Measurements from ENCODE around the gene COA7. TPM values are rescaled to one million over a fixed set of nuclear protein-coding genes. Genes with fewer than 3 reads are reported as not detected.
"Not testable (repeated sequence)": the region's sequence is repeated elsewhere in the genome, so short reads cannot be mapped to it uniquely, and the experiment has no call there.

The COA7 gene
- total and polyA plus RNA-seq, 2 of the 8 experiments (the other 6 are each of a cell fraction or from before 2014, with no cell fraction given) = 23.2 to 61.8 TPM

- DNase-seq (ENCODE audit: low read depth in 1 of 2, low spot score in 2 of 2) (peak in 1 of 2 experiments; percentile 83), FAIRE-seq (peak; percentile 13)
- H4K20me1 ChIP-seq (replicated peaks in 1 of 2; ENCODE audit: control insufficient read depth in 1 of 2, insufficient read depth in 2 of 2, low read length in 2 of 2) = peaks cover 4 to 11% of the 10 kb centered on the region in 2 experiments
- H2BK12ac ChIP-seq (ENCODE audit: low read depth, low read length); H3K4ac ChIP-seq (replicated peaks; ENCODE audit: insufficient read length, low read depth, low read length); H2AK5ac ChIP-seq (ENCODE audit: low read depth, low read length); H3K4me3 ChIP-seq (ENCODE audit: extremely low read depth in 1 of 4, insufficient read depth in 2 of 4, low read depth in 3 of 4, low read length in 4 of 4); H2BK20ac ChIP-seq (ENCODE audit: low read length); H3K4me2 ChIP-seq (ENCODE audit: insufficient read depth in 1 of 2, low read depth in 2 of 2, low read length in 2 of 2); H2AFZ ChIP-seq (ENCODE audit: low read length); H3K79me2 ChIP-seq (ENCODE audit: control insufficient read depth in 1 of 2, insufficient read depth in 2 of 2, low read length in 2 of 2); H3K27me3 ChIP-seq (replicated peaks in 1 of 4; ENCODE audit: control insufficient read depth in 3 of 4, extremely low read depth in 1 of 4, insufficient read depth in 3 of 4, low read length in 3 of 4); H3K23me2 ChIP-seq (ENCODE audit: low read depth, low read length); H4K8ac ChIP-seq (ENCODE audit: extremely low read depth, insufficient read depth, low read length); H3K9ac ChIP-seq (replicated peaks in 1 of 4; ENCODE audit: extremely low read depth in 1 of 4, low read depth in 3 of 4, low read length in 3 of 4); H3K18ac ChIP-seq (ENCODE audit: extremely low read depth, low read length); H2BK15ac ChIP-seq (ENCODE audit: low read length); H4K91ac ChIP-seq (replicated peaks; ENCODE audit: insufficient read length, low read length); H3K79me1 ChIP-seq (ENCODE audit: low read depth, low read length); H2BK5ac ChIP-seq (ENCODE audit: low read depth, low read length); H4K5ac ChIP-seq (ENCODE audit: insufficient read length, low read depth, low read length); H3K9me3 ChIP-seq (ENCODE audit: insufficient read depth in 2 of 2, low read depth in 1 of 2, low read length in 1 of 2); H2BK120ac ChIP-seq (replicated peaks; ENCODE audit: low read depth, low read length); H3K23ac ChIP-seq (ENCODE audit: insufficient read length); H3K14ac ChIP-seq (ENCODE audit: insufficient read length); H3K4me1 ChIP-seq (replicated peaks in 1 of 4; ENCODE audit: control insufficient read depth in 3 of 4, insufficient read depth in 4 of 4, low read length in 3 of 4); H3K56ac ChIP-seq (replicated peaks; ENCODE audit: insufficient read length, low read depth, low read length); H3K27ac ChIP-seq (ENCODE audit: low read depth, low read length): not testable (repeated sequence)
- ChIA-PET CTCF (ENCODE audit: partially characterized antibody) (interaction anchor here (0.6 to 2.4 kb wide), 34 partner anchors 9 to 720 kb away, joined by 3 to 14 read pairs (median 4); partner anchors contain the start of genes ORC1 and PRPF38A), POLR2A (ENCODE audit: partially characterized antibody) (interaction anchor here (0.6 to 3.3 kb wide), 9 partner anchors 8 to 335 kb away, joined by 3 to 14 read pairs (median 3); partner anchors contain the start of genes ORC1 and PRPF38A)
- WGBS, 2 experiments (ENCODE audit: extremely low coverage in 1 of 2, insufficient coverage in 1 of 2, insufficient read length in 1 of 2, insufficient replicate concordance in 2 of 2, low coverage in 1 of 2, low lambda C conversion rate in 2 of 2, missing lambda C conversion rate in 1 of 2) = 61% methylated on average over 15 of the region's 17 CpGs; no CpG with 5 or more reads in 1 of the 2 experiments
- TF ChIP-seq ATF2 (IDR thresholded peaks at IDR 0.05; ENCODE audit: low read length) (peak; percentile 60; the same call in 1 of the 2 replicates), CEBPB (IDR thresholded peaks at IDR 0.05; ENCODE audit: low read depth, low read length) (peak; percentile 64; the same call in 1 of the 2 replicates), RAD21 (IDR thresholded peaks at IDR 0.05 in 1 of 2, conservative IDR thresholded peaks at IDR 0.05 in 1 of 2; ENCODE audit: low read depth in 2 of 2, low read length in 2 of 2) (peak; percentile 89 to 90), SIN3A (conservative IDR thresholded peaks at IDR 0.05 in 1 of 2, IDR thresholded peaks at IDR 0.05 in 1 of 2; ENCODE audit: low read depth in 1 of 2, low read length in 2 of 2) (0 out of 4 replicates have a peak, but pooled peaks of 1 of the 2 experiments have one; percentile 51), CREB1 (IDR thresholded peaks at IDR 0.05) (peak; percentile 31; the same call in 1 of the 2 replicates)
- TF ChIP-seq, protein P1, sequence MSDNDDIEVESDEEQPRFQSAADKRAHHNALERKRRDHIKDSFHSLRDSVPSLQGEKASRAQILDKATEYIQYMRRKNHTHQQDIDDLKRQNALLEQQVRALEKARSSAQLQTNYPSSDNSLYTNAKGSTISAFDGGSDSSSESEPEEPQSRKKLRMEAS (IDR thresholded peaks at IDR 0.05) = 0 out of 2 replicates have a peak, but pooled peaks have one; percentile 9
- TF ChIP-seq, protein P2, sequence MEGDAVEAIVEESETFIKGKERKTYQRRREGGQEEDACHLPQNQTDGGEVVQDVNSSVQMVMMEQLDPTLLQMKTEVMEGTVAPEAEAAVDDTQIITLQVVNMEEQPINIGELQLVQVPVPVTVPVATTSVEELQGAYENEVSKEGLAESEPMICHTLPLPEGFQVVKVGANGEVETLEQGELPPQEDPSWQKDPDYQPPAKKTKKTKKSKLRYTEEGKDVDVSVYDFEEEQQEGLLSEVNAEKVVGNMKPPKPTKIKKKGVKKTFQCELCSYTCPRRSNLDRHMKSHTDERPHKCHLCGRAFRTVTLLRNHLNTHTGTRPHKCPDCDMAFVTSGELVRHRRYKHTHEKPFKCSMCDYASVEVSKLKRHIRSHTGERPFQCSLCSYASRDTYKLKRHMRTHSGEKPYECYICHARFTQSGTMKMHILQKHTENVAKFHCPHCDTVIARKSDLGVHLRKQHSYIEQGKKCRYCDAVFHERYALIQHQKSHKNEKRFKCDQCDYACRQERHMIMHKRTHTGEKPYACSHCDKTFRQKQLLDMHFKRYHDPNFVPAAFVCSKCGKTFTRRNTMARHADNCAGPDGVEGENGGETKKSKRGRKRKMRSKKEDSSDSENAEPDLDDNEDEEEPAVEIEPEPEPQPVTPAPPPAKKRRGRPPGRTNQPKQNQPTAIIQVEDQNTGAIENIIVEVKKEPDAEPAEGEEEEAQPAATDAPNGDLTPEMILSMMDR (IDR thresholded peaks at IDR 0.05; ENCODE audit: control extremely low read depth in 1 of 3, insufficient read depth in 1 of 3, low read depth in 1 of 3, low read length in 3 of 3) = peak; percentile 52 to 88 (median 75)
- peaks cover 6 to 43% (median 16%) of the 10 kb centered on the region in 4 experiments; a peak in 5 of 8 replicates for H3K36me3 ChIP-seq (ENCODE audit: control insufficient read depth in 2 of 4, insufficient read depth in 4 of 4, low read length in 3 of 4)
Observed at GRCh38 chr1:52686261-52686751, 11.8 kb downstream of the COA7 start.
